Measurements from ENCODE around the gene ZNF263. TPM values are rescaled to one million over a fixed set of nuclear protein-coding genes. Genes with fewer than 3 reads are reported as not detected.

Gene ZNF263
- total and polyA plus RNA-seq, 4 donors: 6.3 to 27.3 (median 13.3) TPM

- TF ChIP-seq CTCF (IDR thresholded peaks at IDR 0.05; ENCODE audit: low read depth, low read length, missing input control) (no peak), FOXA2 (IDR thresholded peaks at IDR 0.05) (no peak), ZBTB33 (IDR thresholded peaks at IDR 0.05) (no peak)
- 76% methylated on average over 11 of the region's 11 CpGs for WGBS
- Histone ChIP-seq H3K36me3 (ENCODE audit: control insufficient read depth in 4 of 4, insufficient read depth in 3 of 4, low read depth in 1 of 4, low read length in 3 of 4) (peaks cover 0 to 2% (median 0%) of the 10 kb centered on the region in 4 donors), H3K27ac (ENCODE audit: low read depth in 1 of 2, low read length in 2 of 2) (no peak overlapping the region), H3K9me3 (ENCODE audit: control insufficient read depth in 4 of 4, low read length in 3 of 4) (peaks cover 0 to 3% (median 1%) of the 10 kb centered on the region in 4 donors), H3K9ac (ENCODE audit: low read depth in 1 of 2, low read length in 2 of 2) (no peak overlapping the region), H3K4me1 (ENCODE audit: control insufficient read depth in 4 of 4, insufficient read depth in 4 of 4, low read length in 3 of 4) (no peaks in the 10 kb centered on the region), H3K4me3 (ENCODE audit: low read depth in 1 of 3, low read length in 3 of 3) (no peak overlapping the region), H3K27me3 (ENCODE audit: control insufficient read depth in 4 of 4, insufficient read depth in 4 of 4, low read length in 3 of 4) (no peaks in the 10 kb centered on the region)
- no peak for DNase-seq (ENCODE audit: low spot score)
These were observed 40.6 kb upstream of the ZNF263 start for GRCh38 chr16:3242709-3243108.

- Histone ChIP-seq H3K36me3 (ENCODE audit: control insufficient read depth in 4 of 4, insufficient read depth in 3 of 4, low read depth in 1 of 4, low read length in 3 of 4) (peaks cover 0 to 2% (median under 1%) of the 10 kb centered on the region in 4 donors), H3K9ac (ENCODE audit: low read depth in 1 of 2, low read length in 2 of 2) (no peak overlapping the region), H3K27me3 (ENCODE audit: control insufficient read depth in 4 of 4, insufficient read depth in 4 of 4, low read length in 3 of 4) (no peaks in the 10 kb centered on the region), H3K4me3 (ENCODE audit: low read depth in 1 of 3, low read length in 3 of 3) (no peak overlapping the region), H3K9me3 (ENCODE audit: control insufficient read depth in 4 of 4, low read length in 3 of 4) (peaks cover 0 to 3% (median 1%) of the 10 kb centered on the region in 4 donors), H3K4me1 (ENCODE audit: control insufficient read depth in 4 of 4, insufficient read depth in 4 of 4, low read length in 3 of 4) (no peaks in the 10 kb centered on the region), H3K27ac (ENCODE audit: low read depth in 1 of 2, low read length in 2 of 2) (no peak overlapping the region)
- WGBS: 73% methylated on average over 6 of the region's 6 CpGs
- DNase-seq (ENCODE audit: low spot score): no peak
- TF ChIP-seq ZBTB33 (IDR thresholded peaks at IDR 0.05): no peak
- no peak for TF ChIP-seq GABPA (IDR thresholded peaks at IDR 0.05 in 1 of 2, conservative IDR thresholded peaks at IDR 0.05 in 1 of 2)
- no peak for TF ChIP-seq YY1 (IDR thresholded peaks at IDR 0.05)
- TF ChIP-seq EGR1 (IDR thresholded peaks at IDR 0.05; ENCODE audit: low read depth in 2 of 2): no peak
- no peak for TF ChIP-seq RAD21 (IDR thresholded peaks at IDR 0.05)
- TF ChIP-seq JUND (IDR thresholded peaks at IDR 0.05): no peak
- TF ChIP-seq MAX (IDR thresholded peaks at IDR 0.05): no peak
- TF ChIP-seq TAF1 (conservative IDR thresholded peaks at IDR 0.05): no peak
- TF ChIP-seq NR2F2 (IDR thresholded peaks at IDR 0.05): no peak
- TF ChIP-seq RXRA (IDR thresholded peaks at IDR 0.05): no peak
- TF ChIP-seq CTCF (IDR thresholded peaks at IDR 0.05; ENCODE audit: low read depth, low read length, missing input control): no peak
- no peak for TF ChIP-seq FOXA1 (IDR thresholded peaks at IDR 0.05)
- no peak for TF ChIP-seq REST (IDR thresholded peaks at IDR 0.05)
- TF ChIP-seq HNF4A (conservative IDR thresholded peaks at IDR 0.05): no peak
- no peak for TF ChIP-seq HNF4G (IDR thresholded peaks at IDR 0.05)
- no peak for TF ChIP-seq FOXA2 (IDR thresholded peaks at IDR 0.05)
- TF ChIP-seq ATF3 (IDR thresholded peaks at IDR 0.05): no peak
- no peak for TF ChIP-seq SP1 (IDR thresholded peaks at IDR 0.05)
These were observed 39.4 kb upstream of the ZNF263 start for GRCh38 chr16:3243882-3244281.
